Natural killer cell treated with Interleukin-12 subunit alpha and Interleukin-12 subunit beta and Interleukin-15 and Interleukin-18, amount 100 ng/mL, for 72 hours (primary cell): ENCODE results near the gene SMAD7. TPM values are rescaled to one million over a fixed set of nuclear protein-coding genes. Genes with fewer than 3 reads are reported as not detected.

ENCODE experiments used
- ATAC-seq, 2 donors: fragments of 150-1000 bp; cut with Tn5 transposase in 1 of 2; sonication (Bioruptor Pico), chemical (Tn5 transposase) in 1 of 2; 2 replicates each; pipeline ENCODE4 v1.10.0; 2021
- DNase-seq: peaks from one replicate; pipeline ENCODE4 v3.0.0; 2022; ENCODE audit warnings: low spot score
- H3K27ac Mint-ChIP-seq, 2 donors: 1 replicate in 1 of 2; 2 replicates in 1 of 2; pipeline ENCODE4 v1.8.0; 2022; ENCODE audit warnings: mixed read lengths in 2 of 2, mild to moderate bottlenecking in 1 of 2, moderate library complexity in 1 of 2
- H3K27me3 Mint-ChIP-seq, 2 donors: 1 replicate in 1 of 2; 2 replicates in 1 of 2; pipeline ENCODE4 v1.8.0; 2022; ENCODE audit warnings: mixed read lengths in 2 of 2
- H3K36me3 Mint-ChIP-seq: one replicate; pipeline ENCODE4 v1.8.0; 2022; ENCODE audit warnings: mixed read lengths
- H3K4me1 Mint-ChIP-seq, 2 donors: 1 replicate in 1 of 2; 2 replicates in 1 of 2; pipeline ENCODE4 v1.8.0; 2022; ENCODE audit warnings: low read depth in 2 of 2, mixed read lengths in 2 of 2, mild to moderate bottlenecking in 1 of 2
- H3K4me3 Mint-ChIP-seq: one replicate; pipeline ENCODE4 v1.8.0; 2022; ENCODE audit warnings: mixed read lengths
- H3K9me3 Mint-ChIP-seq: 2 replicates; pipeline ENCODE4 v1.8.0; 2022; ENCODE audit warnings: mixed read lengths
- total RNA-seq, 2 donors: library from RNA; stranded (reverse); gene quantifications; one replicate each; pipeline ENCODE4 v1.2.3, GENCODE V29; 2022

Gene SMAD7
- total RNA-seq, 2 donors from 2014 or later = 49.1 to 85.8 TPM

DNA sequence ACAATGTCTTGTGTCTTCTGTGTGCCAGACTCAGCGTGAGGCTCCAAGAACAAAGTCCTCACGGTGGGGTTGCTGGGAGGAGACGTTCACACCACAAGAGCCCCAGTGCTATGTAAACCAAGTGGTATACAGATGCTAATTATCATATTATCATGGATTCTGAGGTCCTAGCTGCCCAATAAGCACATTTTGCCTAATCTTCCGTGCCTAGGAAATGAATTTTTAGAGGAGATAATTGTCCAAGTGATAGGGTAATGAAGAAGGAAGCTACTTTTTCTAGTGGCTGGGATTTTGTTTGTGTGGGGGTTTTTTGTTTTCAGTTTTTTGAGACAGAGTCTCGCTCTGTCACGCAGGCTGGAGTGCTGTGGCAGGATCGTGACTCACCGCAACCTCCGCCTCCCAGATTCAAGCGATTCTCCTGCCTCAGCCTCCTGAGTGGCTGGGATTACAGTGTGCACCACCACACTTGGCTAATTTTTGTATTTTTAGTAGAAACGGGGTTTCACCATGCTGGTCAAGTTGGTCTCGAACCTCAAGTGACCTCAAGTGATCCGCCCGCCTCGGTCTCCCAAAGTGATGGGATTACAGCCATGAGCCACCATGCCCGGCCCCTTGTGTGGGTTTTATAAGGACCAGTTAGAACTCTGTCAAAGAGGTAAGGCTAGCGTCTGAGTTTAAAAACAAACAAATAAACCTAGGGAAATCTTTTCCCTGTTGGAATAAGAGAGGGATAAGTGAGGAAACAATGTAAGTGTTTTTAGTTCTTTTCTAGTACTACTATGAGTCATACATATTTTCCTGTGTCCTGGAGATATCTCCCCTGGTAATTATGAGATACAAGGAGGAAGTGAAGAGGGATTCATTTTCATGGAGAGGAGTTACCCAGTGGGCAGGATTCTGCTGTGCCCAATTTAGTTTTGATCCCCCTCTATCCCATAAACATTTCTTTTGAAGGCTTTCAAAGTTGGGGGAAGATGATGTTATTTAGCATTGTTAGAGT lies 9.5 kb upstream of the SMAD7 start:
- H3K27me3 Mint-ChIP-seq = peaks cover 0 to 6% of the 10 kb centered on the region in 2 donors
- no peak for ATAC-seq
- no peak overlapping the region for H3K4me3 Mint-ChIP-seq

DNA sequence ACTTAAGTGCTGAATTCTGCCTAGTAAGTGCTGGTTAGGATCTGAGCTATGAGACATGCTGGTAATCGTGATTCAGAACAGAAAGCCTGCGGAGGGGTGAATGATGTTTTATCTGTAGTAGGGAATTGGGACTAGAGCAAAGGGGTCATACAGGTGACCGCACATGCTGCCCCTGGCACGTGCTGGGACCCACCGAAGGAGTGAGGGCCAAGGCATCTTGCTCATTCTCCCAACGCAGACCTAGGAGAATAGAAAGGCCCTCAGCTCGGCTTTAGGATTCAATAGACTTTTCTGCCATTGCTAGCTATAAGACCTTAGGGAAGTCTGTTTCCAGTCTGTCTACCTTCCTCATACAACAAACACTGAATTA lies 8.8 kb upstream of the SMAD7 start:
- H3K36me3 Mint-ChIP-seq = no peaks in the 10 kb centered on the region
- H3K4me3 Mint-ChIP-seq = no peak overlapping the region
- H3K27ac Mint-ChIP-seq = peak overlapping the region in 1 of 2 donors; percentile 67
- ATAC-seq (no peak), DNase-seq (no peak)
- peaks cover 25 to 28% of the 10 kb centered on the region in 2 donors for H3K4me1 Mint-ChIP-seq
- no peaks in the 10 kb centered on the region for H3K9me3 Mint-ChIP-seq
- H3K27me3 Mint-ChIP-seq = peaks cover 0 to 6% of the 10 kb centered on the region in 2 donors

More for the DNA sequence above, 9.5 kb upstream of the SMAD7 start:
- Mint-ChIP-seq H3K9me3 (no peaks in the 10 kb centered on the region), H3K27ac (peak overlapping the region in 1 of 2 donors; percentile 67), H3K4me1 (peaks cover 25% of the 10 kb centered on the region in 2 donors), H3K36me3 (no peaks in the 10 kb centered on the region)
- DNase-seq = no peak

DNA sequence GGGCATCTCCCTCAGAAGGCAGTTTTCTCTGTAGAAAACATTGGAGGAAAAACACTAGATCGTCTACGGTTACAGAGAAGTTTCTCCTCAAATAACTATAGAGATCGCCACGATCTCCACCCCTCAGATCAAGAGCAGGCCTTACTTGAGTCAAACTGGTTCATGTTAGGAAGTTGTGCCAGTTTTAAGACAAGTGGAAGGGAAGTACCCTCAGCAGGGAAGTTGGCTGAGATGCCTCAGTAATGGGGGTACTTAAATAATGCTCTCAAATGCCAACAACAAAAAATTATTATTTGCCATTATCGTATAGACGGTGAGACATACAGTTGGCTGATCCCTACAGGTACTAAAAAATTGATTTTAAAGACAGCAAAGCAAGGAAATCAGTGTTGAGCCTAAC lies 8.2 kb upstream of the SMAD7 start:
- Mint-ChIP-seq H3K4me3 (no peak overlapping the region), H3K36me3 (no peaks in the 10 kb centered on the region), H3K27ac (no peak overlapping the region), H3K4me1 (peaks cover 28% of the 10 kb centered on the region in 2 donors), H3K27me3 (peaks cover 0 to 6% of the 10 kb centered on the region in 2 donors), H3K9me3 (no peaks in the 10 kb centered on the region)
- DNase-seq (no peak), ATAC-seq (no peak)

DNA sequence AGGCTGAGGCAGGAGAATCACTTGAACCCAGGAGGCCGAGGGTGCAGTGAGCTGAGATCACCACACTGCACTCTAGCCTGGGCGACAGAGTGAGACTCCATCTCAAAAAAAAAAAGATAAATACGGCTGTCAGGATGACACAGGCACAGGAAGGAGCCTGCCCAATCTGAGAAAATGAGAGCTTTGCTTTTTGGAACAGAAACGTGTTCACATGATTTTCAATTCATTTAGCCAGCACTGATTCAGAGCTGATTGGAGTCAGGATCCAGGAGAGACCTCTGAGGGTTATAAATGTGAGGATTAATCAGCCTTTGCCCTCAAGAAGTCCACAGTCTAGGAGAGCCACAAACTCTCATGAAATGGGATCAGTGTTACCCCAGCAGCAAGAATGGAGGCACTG lies 6.9 kb upstream of the SMAD7 start:
- no peaks in the 10 kb centered on the region for H3K9me3 Mint-ChIP-seq
- H3K4me1 Mint-ChIP-seq = peaks cover 18 to 21% of the 10 kb centered on the region in 2 donors
- H3K36me3 Mint-ChIP-seq = no peaks in the 10 kb centered on the region
- peaks cover 0 to 6% of the 10 kb centered on the region in 2 donors for H3K27me3 Mint-ChIP-seq
- no peak for ATAC-seq
- H3K27ac Mint-ChIP-seq = no peak overlapping the region
- no peak overlapping the region for H3K4me3 Mint-ChIP-seq
- no peak for DNase-seq

GRCh38 chr18:48957136-48957535 lies 6.4 kb upstream of the SMAD7 start:
- Mint-ChIP-seq H3K4me3 (no peak overlapping the region), H3K36me3 (no peaks in the 10 kb centered on the region), H3K27ac (no peak overlapping the region), H3K4me1 (peaks cover 14 to 16% of the 10 kb centered on the region in 2 donors), H3K9me3 (no peaks in the 10 kb centered on the region), H3K27me3 (peaks cover 0 to 2% of the 10 kb centered on the region in 2 donors)
- ATAC-seq (no peak), DNase-seq (no peak)

- H3K27me3 Mint-ChIP-seq = peaks cover 0 to 2% of the 10 kb centered on the region in 2 donors
- H3K36me3 Mint-ChIP-seq = no peaks in the 10 kb centered on the region
- no peak for DNase-seq
- no peak overlapping the region for H3K4me3 Mint-ChIP-seq
- no peak for ATAC-seq
- peak overlapping the region in 1 of 2 donors; percentile 14 for H3K27ac Mint-ChIP-seq
- no peaks in the 10 kb centered on the region for H3K9me3 Mint-ChIP-seq
- peaks cover 13 to 16% of the 10 kb centered on the region in 2 donors for H3K4me1 Mint-ChIP-seq
Measured at GRCh38 chr18:48956356-48956755, 5.6 kb upstream of the SMAD7 start.

- H3K27ac Mint-ChIP-seq = peak overlapping the region in 1 of 2 donors; percentile 14
- peaks cover 0 to 2% of the 10 kb centered on the region in 2 donors for H3K27me3 Mint-ChIP-seq
- H3K4me1 Mint-ChIP-seq = peaks cover 13 to 16% of the 10 kb centered on the region in 2 donors
- H3K4me3 Mint-ChIP-seq = no peak overlapping the region
- DNase-seq (no peak), ATAC-seq (no peak)
- H3K9me3 Mint-ChIP-seq = no peaks in the 10 kb centered on the region
- no peaks in the 10 kb centered on the region for H3K36me3 Mint-ChIP-seq
Measured at GRCh38 chr18:48955830-48956261, 5.1 kb upstream of the SMAD7 start.

GRCh38 chr18:48954886-48955819 lies 4.4 kb upstream of the SMAD7 start:
- no peaks in the 10 kb centered on the region for H3K9me3 Mint-ChIP-seq
- H3K27me3 Mint-ChIP-seq = peaks cover 0 to 2% of the 10 kb centered on the region in 2 donors
- DNase-seq (no peak), ATAC-seq (no peak)
- no peak overlapping the region for H3K4me3 Mint-ChIP-seq
- H3K36me3 Mint-ChIP-seq = no peaks in the 10 kb centered on the region
- peak overlapping the region in 1 of 2 donors; percentile 14 for H3K27ac Mint-ChIP-seq
- H3K4me1 Mint-ChIP-seq = peaks cover 13 to 16% of the 10 kb centered on the region in 2 donors

GRCh38 chr18:48953104-48953706 lies 2.4 kb upstream of the SMAD7 start:
- no peak for DNase-seq
- peak overlapping the region in 1 of 2 donors; percentile 94 for H3K27ac Mint-ChIP-seq
- H3K36me3 Mint-ChIP-seq = peaks cover 4% of the 10 kb centered on the region
- H3K4me1 Mint-ChIP-seq = peaks cover 13 to 18% of the 10 kb centered on the region in 2 donors
- H3K27me3 Mint-ChIP-seq = no peaks in the 10 kb centered on the region
- H3K4me3 Mint-ChIP-seq = peak overlapping the region; percentile 96
- no peak for ATAC-seq
- H3K9me3 Mint-ChIP-seq = no peaks in the 10 kb centered on the region

- ATAC-seq = peak; percentile 55 to 58
- peak overlapping the region; percentile 94 for H3K27ac Mint-ChIP-seq
- peak overlapping the region; percentile 96 for H3K4me3 Mint-ChIP-seq
- H3K4me1 Mint-ChIP-seq = peaks cover 20 to 25% of the 10 kb centered on the region in 2 donors
- H3K27me3 Mint-ChIP-seq = no peaks in the 10 kb centered on the region
- H3K36me3 Mint-ChIP-seq = peaks cover 11% of the 10 kb centered on the region
- no peaks in the 10 kb centered on the region for H3K9me3 Mint-ChIP-seq
- no peak for DNase-seq
Measured at GRCh38 chr18:48952287-48953103, 1.7 kb upstream of the SMAD7 start.

DNA sequence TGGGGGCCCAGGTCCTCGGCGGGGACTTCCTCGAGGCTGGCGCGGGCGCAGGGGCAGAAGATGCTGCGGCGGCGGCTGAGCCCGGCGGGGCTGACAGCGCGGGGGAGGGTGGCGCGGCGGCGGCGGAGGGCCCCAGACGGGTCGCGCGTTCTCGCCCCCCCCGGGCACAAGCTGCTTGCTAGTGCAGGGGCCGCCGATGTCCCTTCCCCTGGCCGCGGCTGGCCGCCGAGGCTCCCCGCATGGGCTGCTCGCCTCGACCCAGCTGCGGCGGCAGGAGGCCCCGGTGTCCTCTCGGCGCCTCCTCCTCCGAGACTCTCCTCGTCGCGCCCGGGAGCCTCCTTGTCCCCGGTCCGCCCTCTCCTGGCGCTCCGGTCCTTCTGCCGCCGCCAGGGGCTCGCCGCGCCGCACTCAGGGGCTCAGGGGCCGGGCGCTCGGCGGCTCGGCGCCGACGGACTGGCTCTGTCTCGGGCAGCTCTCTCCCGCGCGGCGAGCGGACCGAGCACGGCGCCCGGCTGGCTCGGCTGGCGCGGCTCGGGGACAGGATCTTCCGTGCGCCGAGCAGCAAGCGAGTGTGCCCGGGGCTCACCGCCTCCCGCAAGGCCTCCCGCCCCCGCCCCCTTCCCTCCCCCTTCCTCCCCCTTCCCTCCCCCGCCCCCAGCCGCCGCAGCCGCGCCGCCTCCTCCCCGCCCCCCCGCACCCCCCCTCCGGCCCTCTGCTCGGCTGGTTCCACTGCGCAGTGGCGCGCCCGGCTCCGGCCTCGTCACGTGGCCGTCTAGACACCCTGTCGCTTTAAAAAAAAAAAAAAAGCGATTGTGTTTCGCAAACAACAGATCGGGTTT lies 902 bp upstream of the SMAD7 start:
- Mint-ChIP-seq H3K4me1 (peaks cover 27 to 33% of the 10 kb centered on the region in 2 donors), H3K27me3 (no peaks in the 10 kb centered on the region), H3K4me3 (peak overlapping the region; percentile 96), H3K36me3 (peaks cover 19% of the 10 kb centered on the region), H3K27ac (peak overlapping the region; percentile 94), H3K9me3 (no peaks in the 10 kb centered on the region)
- ATAC-seq (peak; percentile 78 to 85), DNase-seq (peak; percentile 90)
